H54 (cell line): Measurements from ENCODE around the gene RIC1.
"Not testable (repeated sequence)": the region's sequence is repeated elsewhere in the genome, so short reads cannot be mapped to it uniquely, and the experiment has no call there.

Experiments used
- DNase-seq: peaks from one replicate; pipeline ENCODE4 v3.0.0; 2011; ENCODE audit warnings: low spot score, mixed read lengths; ENCODE audit not compliant: insufficient read length
- FAIRE-seq: peaks from 3 replicates; lab custom pipeline; 2011; peaks lifted over from hg19 to GRCh38; lab: Jason Lieb, UNC
- POLR2A ChIP-seq: IDR thresholded peaks from 2 replicates; pipeline ENCODE4 v1.6.1; 2011; ENCODE audit warnings: low read depth, mild to moderate bottlenecking, low read length

Gene RIC1

DNA sequence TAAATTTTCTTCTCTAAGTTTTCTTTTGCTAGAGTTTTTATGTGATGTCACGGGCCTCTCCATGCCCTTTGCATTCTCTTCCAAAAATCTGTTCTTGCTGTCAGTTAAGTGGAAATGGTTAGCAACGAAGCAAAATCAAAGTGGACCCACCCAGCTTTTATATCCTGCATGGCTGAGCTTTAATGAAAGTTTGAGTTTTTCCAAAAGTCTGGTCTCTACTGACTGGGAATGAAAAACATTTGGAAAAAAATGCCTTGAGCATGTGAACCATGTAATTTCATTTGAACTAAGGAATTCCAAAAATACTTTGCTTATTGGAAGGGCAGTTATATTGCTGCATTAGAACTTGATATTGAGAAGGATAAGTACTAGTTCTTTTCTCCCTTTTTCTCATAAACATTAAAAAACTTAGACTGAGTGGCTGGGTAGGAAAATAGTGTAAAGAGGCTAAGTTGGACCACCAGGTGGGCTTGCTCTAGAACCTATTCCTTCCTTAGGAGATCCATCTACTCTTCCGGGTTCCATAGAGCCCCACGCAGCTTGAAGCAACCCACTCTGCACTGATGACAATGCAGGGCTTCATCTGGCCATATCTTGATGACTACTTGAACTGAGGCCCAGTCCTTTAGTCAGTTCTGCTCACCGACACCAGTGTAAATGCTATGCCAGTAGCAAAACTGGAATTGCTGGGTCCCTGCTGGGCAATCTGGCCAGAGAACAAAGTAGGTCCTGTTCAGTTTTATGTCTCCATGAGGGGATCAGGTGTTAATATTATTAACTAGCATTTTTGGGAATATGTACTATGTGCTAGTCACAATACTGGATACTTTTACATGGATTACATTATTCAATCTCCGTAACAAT lies 17.4 kb upstream of the RIC1 start:
- FAIRE-seq (no peak), DNase-seq (no peak)
- no peak for TF ChIP-seq POLR2A

DNA sequence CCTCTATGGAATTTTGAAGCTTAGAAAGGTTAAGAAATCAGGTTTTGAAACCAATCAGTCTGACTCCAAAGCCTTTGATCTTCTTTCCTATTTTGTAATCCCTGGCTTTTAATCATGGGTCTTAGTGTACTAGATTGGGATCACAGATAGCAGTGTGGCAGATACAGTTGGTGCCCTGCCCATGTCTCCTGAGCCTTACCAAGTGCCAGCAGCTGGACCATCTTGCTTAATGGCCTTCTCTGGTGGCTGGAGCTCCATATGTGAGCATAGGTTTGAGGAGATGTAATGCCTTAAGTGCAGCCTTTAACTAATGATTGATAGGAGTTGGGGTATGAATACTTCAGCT lies 16.7 kb upstream of the RIC1 start:
- FAIRE-seq (no peak), DNase-seq (no peak)
- no peak for TF ChIP-seq POLR2A

GRCh38 chr9:5614192-5614591 lies 14.7 kb upstream of the RIC1 start:
- FAIRE-seq (no peak), DNase-seq (no peak)
- no peak for TF ChIP-seq POLR2A

DNA sequence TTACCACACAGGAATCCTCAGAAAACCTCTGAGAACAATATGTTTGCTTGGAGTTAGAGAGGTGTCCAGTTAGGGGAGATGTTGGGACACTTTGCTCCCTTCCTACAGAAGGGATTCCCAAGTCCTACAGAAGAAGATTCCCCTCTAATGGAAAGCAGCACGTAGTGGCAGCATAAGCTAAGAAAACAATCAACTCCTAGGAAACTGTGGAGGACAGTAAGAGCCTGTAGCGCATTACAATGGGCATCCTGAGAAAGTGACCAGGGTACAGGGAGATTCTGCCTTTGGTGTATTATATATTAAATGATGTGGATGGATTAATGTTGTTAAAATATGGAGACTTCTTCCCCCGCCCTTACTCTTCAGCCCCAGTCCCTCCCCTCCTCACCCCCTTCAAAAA lies 13.9 kb upstream of the RIC1 start:
- no peak for TF ChIP-seq POLR2A
- DNase-seq (no peak), FAIRE-seq (no peak)

DNA sequence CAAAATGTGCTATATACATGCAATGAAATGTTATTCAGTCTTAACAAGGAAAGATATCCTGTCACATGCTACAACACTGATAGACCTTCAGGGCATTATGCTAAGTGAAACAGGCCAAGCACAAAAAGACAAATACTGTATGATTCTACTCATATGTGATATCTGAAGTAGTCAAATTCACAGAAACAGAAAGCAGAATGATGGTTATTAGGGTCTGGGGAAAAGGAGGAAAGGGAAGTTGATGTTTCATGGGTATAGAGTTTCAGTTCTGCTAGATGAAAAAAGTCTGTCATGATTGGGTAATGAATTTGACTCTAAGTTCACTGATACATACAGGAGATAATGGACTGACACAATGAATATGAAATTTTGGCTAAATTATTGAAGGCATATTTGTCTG lies 11.2 kb upstream of the RIC1 start:
- no peak for TF ChIP-seq POLR2A
- FAIRE-seq (no peak), DNase-seq (no peak)

- DNase-seq (no peak), FAIRE-seq (no peak)
- TF ChIP-seq POLR2A, result no peak
Observed at GRCh38 chr9:5620494-5620893, 8.4 kb upstream of the RIC1 start.

DNA sequence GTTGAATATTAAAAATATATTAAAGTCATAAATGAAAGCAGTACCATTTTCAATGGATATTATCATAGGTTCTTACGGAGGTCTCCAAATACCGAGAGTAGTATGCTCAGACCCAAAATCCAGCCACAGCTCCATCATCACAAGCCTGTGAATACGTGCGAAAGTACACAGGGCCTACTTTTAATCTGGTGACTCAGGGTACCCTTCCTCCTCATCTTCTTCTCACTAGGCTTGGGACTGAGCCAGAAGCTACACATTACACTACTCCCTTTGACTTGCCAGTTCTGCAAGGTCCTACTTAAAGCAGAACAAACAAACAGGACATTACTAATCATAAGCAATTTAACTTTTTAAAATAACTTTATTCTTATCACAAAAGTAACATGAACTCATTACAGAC lies 7.6 kb upstream of the RIC1 start:
- TF ChIP-seq POLR2A, result no peak
- FAIRE-seq (peak; percentile 96), DNase-seq (no peak)

- FAIRE-seq (peak; percentile 45), DNase-seq (no peak)
- TF ChIP-seq POLR2A, result no peak
Observed at GRCh38 chr9:5622016-5622415, 6.9 kb upstream of the RIC1 start.

DNA sequence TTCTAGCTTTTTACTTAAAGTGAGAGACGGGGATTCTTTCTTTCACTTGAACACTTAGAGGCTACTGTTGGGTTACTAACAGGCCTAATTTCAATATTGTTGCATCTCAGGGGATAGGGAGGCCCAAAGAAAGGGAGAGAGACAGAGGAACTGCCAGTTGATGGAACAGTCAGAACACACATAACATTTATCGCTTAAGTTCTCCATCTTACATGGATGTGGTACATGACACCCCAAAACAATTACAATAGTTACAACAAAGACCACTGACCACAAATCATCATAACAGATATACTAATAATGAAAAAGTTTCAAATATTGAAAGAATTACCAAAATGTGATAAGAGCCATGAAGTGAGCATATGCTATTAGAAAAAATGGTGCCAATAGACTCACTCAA lies 4.3 kb upstream of the RIC1 start:
- DNase-seq (no peak), FAIRE-seq (no peak)
- TF ChIP-seq POLR2A, result no peak

DNA sequence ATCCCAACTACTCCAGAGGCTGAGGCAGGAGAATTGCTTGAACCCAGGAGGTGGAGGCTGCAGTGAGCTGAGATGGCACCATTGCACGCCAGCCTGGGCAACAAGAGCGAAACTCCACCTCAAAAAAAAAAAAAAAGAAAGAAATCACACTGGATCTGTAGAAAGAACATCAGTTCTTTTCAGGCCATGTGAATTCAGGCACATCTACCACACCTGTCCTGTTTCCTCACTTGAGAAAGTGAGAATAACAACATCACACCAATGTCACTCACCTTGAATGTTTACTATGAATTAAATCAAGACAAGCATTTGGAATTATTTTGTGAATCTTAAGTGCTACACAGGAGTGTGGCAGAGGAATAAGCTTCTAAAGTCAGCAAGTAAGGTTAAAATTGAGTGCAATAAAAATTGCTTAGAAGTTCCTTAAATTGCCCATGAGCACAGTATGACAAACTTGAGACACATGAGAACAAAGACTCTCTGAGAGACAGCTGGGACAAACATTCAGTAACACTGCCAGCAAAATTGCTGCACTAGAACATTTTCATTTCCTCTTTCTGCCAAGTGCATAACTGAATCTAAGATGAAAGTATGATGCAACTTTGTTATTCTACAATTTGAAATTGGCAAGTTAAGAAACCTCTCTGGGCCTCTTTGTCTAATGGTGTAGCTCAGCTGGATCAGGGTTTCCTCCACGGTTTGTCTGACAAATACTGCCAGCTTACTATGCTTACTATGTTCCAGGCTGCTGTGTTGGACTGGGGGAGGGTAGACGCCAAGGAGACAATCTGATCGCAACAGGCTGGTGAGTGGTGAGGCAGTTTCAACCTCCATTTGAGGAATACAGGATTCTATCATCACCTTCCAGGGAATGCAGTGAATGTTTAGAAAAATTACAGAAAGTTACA lies 1.9 kb upstream of the RIC1 start:
- no peak for DNase-seq
- TF ChIP-seq POLR2A, result no peak
- FAIRE-seq, result peak; percentile 66

- DNase-seq, FAIRE-seq: not testable (repeated sequence)
Observed at GRCh38 chr9:5627686-5628085, 1.2 kb upstream of the RIC1 start.

DNA sequence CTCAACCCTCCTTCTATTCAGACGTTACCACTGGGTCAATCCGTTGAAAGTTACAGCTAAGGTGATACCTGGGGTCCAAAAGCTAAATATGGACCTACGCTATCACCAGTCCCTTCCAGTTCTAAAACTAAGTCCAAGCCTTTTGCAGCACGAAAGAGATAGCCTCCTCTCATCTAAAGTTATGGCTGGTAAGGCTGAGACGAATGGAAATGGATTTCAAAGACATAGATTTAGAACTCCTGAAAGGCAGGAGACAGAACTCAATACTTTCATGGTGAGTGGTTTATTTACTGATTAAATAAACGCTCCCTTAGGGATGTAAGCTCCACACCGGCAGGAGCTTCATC lies 751 bp upstream of the RIC1 start:
- peak; percentile 33 for FAIRE-seq
- TF ChIP-seq POLR2A, result no peak
- DNase-seq, result no peak

GRCh38 chr9:5629312-5630080 lies 589 bp downstream of the RIC1 start:
- no peak for TF ChIP-seq POLR2A
- DNase-seq, result no peak
- no peak for FAIRE-seq

GRCh38 chr9:5630081-5630507 lies 1.2 kb downstream of the RIC1 start:
- FAIRE-seq (peak; percentile 94), DNase-seq (no peak)
- no peak for TF ChIP-seq POLR2A
